Hematopoietic multipotent progenitor cell treated with erythropoietin and hydrocortisone succinate and interleukin-3 and kit ligand, for 4 days (in vitro differentiated cells): ENCODE results near the gene SFXN1.

Source experiments
- DNase-seq: peaks from one replicate; pipeline ENCODE4 v3.0.0-alpha.2; 2015

SFXN1 gene

GRCh38 chr5:175544108-175544511 is 65.8 kb downstream of the SFXN1 start:
- DNase-seq, result peak; percentile 79

GRCh38 chr5:175544586-175544985 is 66.2 kb downstream of the SFXN1 start:
- no peak for DNase-seq

- DNase-seq, result no peak
Measured at GRCh38 chr5:175547842-175548241, 69.5 kb downstream of the SFXN1 start.

GRCh38 chr5:175548626-175549311 is 70.4 kb downstream of the SFXN1 start:
- no peak for DNase-seq

GRCh38 chr5:175550055-175550805 is 71.9 kb downstream of the SFXN1 start:
- no peak for DNase-seq

GRCh38 chr5:175551266-175551665 is 72.9 kb downstream of the SFXN1 start:
- DNase-seq, result no peak

GRCh38 chr5:175554296-175554695 is 75.9 kb downstream of the SFXN1 start:
- no peak for DNase-seq

- no peak for DNase-seq
Measured at GRCh38 chr5:175555168-175555785, 76.9 kb downstream of the SFXN1 start.

GRCh38 chr5:175556794-175557193 is 78.4 kb downstream of the SFXN1 start:
- no peak for DNase-seq

GRCh38 chr5:175557778-175558177 is 79.4 kb downstream of the SFXN1 start:
- no peak for DNase-seq

- DNase-seq, result no peak
Measured at GRCh38 chr5:175558801-175559480, 80.6 kb downstream of the SFXN1 start.

- DNase-seq, result no peak
Measured at GRCh38 chr5:175560011-175560410, 81.7 kb downstream of the SFXN1 start.

GRCh38 chr5:175561085-175561484 is 82.7 kb downstream of the SFXN1 start:
- DNase-seq, result no peak

GRCh38 chr5:175564716-175565115 is 86.4 kb downstream of the SFXN1 start:
- no peak for DNase-seq

GRCh38 chr5:175566697-175567096 is 88.3 kb downstream of the SFXN1 start:
- no peak for DNase-seq

GRCh38 chr5:175567954-175568353 is 89.6 kb downstream of the SFXN1 start:
- DNase-seq, result peak; percentile 15

- DNase-seq, result no peak
Measured at GRCh38 chr5:175569701-175570100, 91.3 kb downstream of the SFXN1 start.

- no peak for DNase-seq
Measured at GRCh38 chr5:175572886-175573285, 94.5 kb downstream of the SFXN1 start.

- no peak for DNase-seq
Measured at GRCh38 chr5:175573493-175574269, 95.3 kb downstream of the SFXN1 start.

GRCh38 chr5:175575301-175575700 is 96.9 kb downstream of the SFXN1 start:
- DNase-seq, result no peak

GRCh38 chr5:175576096-175576495 is 97.7 kb downstream of the SFXN1 start:
- DNase-seq, result no peak

GRCh38 chr5:175576591-175576990 is 98.2 kb downstream of the SFXN1 start:
- no peak for DNase-seq
